ENCODE measurements around the gene ZNG1B. TPM values are rescaled to one million over a fixed set of nuclear protein-coding genes. Genes with fewer than 3 reads are reported as not detected.
"Not testable (repeated sequence)": the region's sequence is repeated elsewhere in the genome, so short reads cannot be mapped to it uniquely, and the experiment has no call there.

The ZNG1B gene
- total and polyA plus RNA-seq, 2 experiments from 2014 or later, result 37.8 to 73.5 TPM

GRCh38 chr2:113407446-113408099 lies 29.9 kb upstream of the ZNG1B start:
- Histone ChIP-seq H3K36me3 (ENCODE audit: low read depth) (no peaks in the 10 kb centered on the region), H3K9ac (no peak overlapping the region), H4K20me1 (ENCODE audit: insufficient read depth) (no peaks in the 10 kb centered on the region), H3K27ac (no peak overlapping the region), H2AFZ (no peak overlapping the region), H3K79me2 (ENCODE audit: insufficient read depth) (no peaks in the 10 kb centered on the region), H3K27me3 (replicated peaks; ENCODE audit: insufficient read depth) (no peaks in the 10 kb centered on the region), H3K9me2 (ENCODE audit: insufficient read depth) (no peaks in the 10 kb centered on the region), H3K4me3 (no peak overlapping the region), H3K4me2 (ENCODE audit: unreplicated experiment) (no peak overlapping the region), H3K4me1 (ENCODE audit: insufficient read depth) (no peaks in the 10 kb centered on the region), H3K9me3 (ENCODE audit: low read depth) (no peaks in the 10 kb centered on the region), H3F3A (ENCODE audit: insufficient read depth) (no peaks in the 10 kb centered on the region)
- DNase-seq, result peak; percentile 36
- 59 to 65% methylated on average over 3 of the region's 3 CpGs for WGBS, 2 experiments (ENCODE audit: low coverage in 1 of 2, low lambda C conversion rate in 2 of 2, missing lambda C conversion rate in 2 of 2)
- no peak for TF ChIP-seq EZH2phosphoT487 (IDR thresholded peaks at IDR 0.05; ENCODE audit: insufficient read depth, low read depth)
- no peak for TF ChIP-seq EZH2 (IDR thresholded peaks at IDR 0.05; ENCODE audit: insufficient read depth, poor library complexity, severe bottlenecking)
- in situ Hi-C loops (cut with MboI), result no loop called here

- H4K20me1 ChIP-seq (ENCODE audit: insufficient read depth); H3K4me3 ChIP-seq; H3K9me3 ChIP-seq (ENCODE audit: low read depth); H3F3A ChIP-seq (ENCODE audit: insufficient read depth); H3K36me3 ChIP-seq (ENCODE audit: low read depth); H3K9me2 ChIP-seq (ENCODE audit: insufficient read depth); H3K9ac ChIP-seq; in situ Hi-C loops (cut with MboI); H3K4me2 ChIP-seq (ENCODE audit: unreplicated experiment); H3K27ac ChIP-seq; H2AFZ ChIP-seq; H3K79me2 ChIP-seq (ENCODE audit: insufficient read depth); H3K4me1 ChIP-seq (ENCODE audit: insufficient read depth); H3K27me3 ChIP-seq (replicated peaks; ENCODE audit: insufficient read depth); DNase-seq: not testable (repeated sequence)
- WGBS, 2 experiments (ENCODE audit: low coverage in 1 of 2, low lambda C conversion rate in 2 of 2, missing lambda C conversion rate in 2 of 2), result 62 to 71% methylated on average over 1 of the region's 3 CpGs
Measured at GRCh38 chr2:113411725-113412352, 25.7 kb upstream of the ZNG1B start.

DNA sequence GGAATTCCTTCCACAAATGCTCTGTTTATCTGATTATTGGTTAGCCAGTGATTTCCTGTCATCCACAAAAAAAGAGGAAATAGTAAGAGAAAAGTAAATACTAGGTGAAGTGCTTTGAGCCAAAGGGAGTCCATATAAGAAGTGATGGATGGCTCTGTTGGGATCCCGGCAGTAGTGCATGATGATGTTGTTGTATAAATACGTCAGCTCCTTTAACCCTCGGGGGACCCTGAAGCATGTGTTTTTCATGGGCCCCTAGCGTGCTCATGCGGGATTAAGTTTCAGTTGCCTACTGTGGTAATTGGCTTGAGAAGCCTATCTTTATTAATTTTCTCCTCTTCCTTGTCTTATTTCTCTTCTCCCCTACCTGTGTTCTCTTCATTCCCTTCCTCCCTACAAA lies 24.7 kb upstream of the ZNG1B start:
- H3K4me3 ChIP-seq; in situ Hi-C loops (cut with MboI); DNase-seq; H3K36me3 ChIP-seq (ENCODE audit: low read depth); H3K79me2 ChIP-seq (ENCODE audit: insufficient read depth); H3K27me3 ChIP-seq (replicated peaks; ENCODE audit: insufficient read depth); H2AFZ ChIP-seq; H3F3A ChIP-seq (ENCODE audit: insufficient read depth); H3K9ac ChIP-seq; H3K4me2 ChIP-seq (ENCODE audit: unreplicated experiment); H3K4me1 ChIP-seq (ENCODE audit: insufficient read depth); H3K9me2 ChIP-seq (ENCODE audit: insufficient read depth); H3K9me3 ChIP-seq (ENCODE audit: low read depth); H4K20me1 ChIP-seq (ENCODE audit: insufficient read depth); H3K27ac ChIP-seq: not testable (repeated sequence)
- WGBS, 2 experiments (ENCODE audit: low coverage in 1 of 2, low lambda C conversion rate in 2 of 2, missing lambda C conversion rate in 2 of 2), result 29 to 37% methylated on average over 5 of the region's 5 CpGs

DNA sequence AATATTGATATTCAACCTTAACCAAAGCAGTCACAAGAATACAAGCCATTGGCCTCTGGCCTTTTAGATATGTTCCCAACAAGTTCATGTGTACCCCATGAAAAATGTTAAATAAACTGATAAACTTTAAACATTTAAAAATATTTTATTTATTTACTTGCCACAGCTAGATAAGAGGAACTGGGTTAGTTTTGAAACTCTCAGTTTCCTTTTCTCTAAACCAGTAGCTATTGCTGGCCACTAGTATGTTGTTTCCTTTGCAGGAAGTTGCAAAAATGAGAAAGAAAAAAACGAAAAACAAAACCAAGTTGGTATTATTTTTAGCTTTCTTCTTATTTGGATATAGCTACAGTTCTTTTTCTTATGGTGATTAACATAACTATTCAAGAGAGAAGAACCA lies 5.7 kb upstream of the ZNG1B start:
- 13 to 29% methylated on average over 1 of the region's 1 CpG for WGBS, 2 experiments (ENCODE audit: low coverage in 1 of 2, low lambda C conversion rate in 2 of 2, missing lambda C conversion rate in 2 of 2)
- H4K20me1 ChIP-seq (ENCODE audit: insufficient read depth); in situ Hi-C loops (cut with MboI); H3K9me2 ChIP-seq (ENCODE audit: insufficient read depth); H3K9ac ChIP-seq; H3K9me3 ChIP-seq (ENCODE audit: low read depth); DNase-seq; H3K79me2 ChIP-seq (ENCODE audit: insufficient read depth); H3K27ac ChIP-seq; H3K4me2 ChIP-seq (ENCODE audit: unreplicated experiment); H3K36me3 ChIP-seq (ENCODE audit: low read depth); H3K27me3 ChIP-seq (replicated peaks; ENCODE audit: insufficient read depth); H2AFZ ChIP-seq; H3K4me1 ChIP-seq (ENCODE audit: insufficient read depth); H3F3A ChIP-seq (ENCODE audit: insufficient read depth); H3K4me3 ChIP-seq: not testable (repeated sequence)

GRCh38 chr2:113433468-113433867 lies 4.0 kb upstream of the ZNG1B start:
- H4K20me1 ChIP-seq (ENCODE audit: insufficient read depth); H3K4me3 ChIP-seq; H3K27ac ChIP-seq; H3K9me3 ChIP-seq (ENCODE audit: low read depth); H3K4me2 ChIP-seq (ENCODE audit: unreplicated experiment); H3K9ac ChIP-seq; H3K79me2 ChIP-seq (ENCODE audit: insufficient read depth); in situ Hi-C loops (cut with MboI); H3K4me1 ChIP-seq (ENCODE audit: insufficient read depth); H3F3A ChIP-seq (ENCODE audit: insufficient read depth); H3K36me3 ChIP-seq (ENCODE audit: low read depth); H3K9me2 ChIP-seq (ENCODE audit: insufficient read depth); H2AFZ ChIP-seq; H3K27me3 ChIP-seq (replicated peaks; ENCODE audit: insufficient read depth); DNase-seq: not testable (repeated sequence)

DNA sequence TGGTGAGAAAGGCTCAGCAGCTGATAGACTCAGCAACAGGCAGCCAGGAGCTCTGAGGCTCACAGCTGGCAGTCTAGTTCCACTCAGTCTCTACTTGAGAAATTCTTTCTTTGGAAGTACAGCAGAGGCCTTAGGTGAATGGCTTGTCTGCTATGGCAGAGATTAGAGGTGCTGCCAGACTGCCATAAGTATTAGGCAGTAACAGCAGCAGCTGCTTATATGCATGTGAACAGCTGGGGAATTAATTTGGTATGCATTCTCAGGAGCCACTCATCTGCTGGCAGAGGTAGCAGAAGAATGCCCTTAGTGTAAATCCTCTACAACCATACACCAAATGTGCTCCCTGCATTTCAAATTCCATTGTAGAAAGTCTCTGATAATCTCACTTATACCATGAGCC lies 28.3 kb downstream of the ZNG1B start:
- H3K9me3 ChIP-seq (ENCODE audit: low read depth); H3K4me2 ChIP-seq (ENCODE audit: unreplicated experiment); H3K4me1 ChIP-seq (ENCODE audit: insufficient read depth); H3K27ac ChIP-seq; H3K79me2 ChIP-seq (ENCODE audit: insufficient read depth); H2AFZ ChIP-seq; H3K36me3 ChIP-seq (ENCODE audit: low read depth); H4K20me1 ChIP-seq (ENCODE audit: insufficient read depth); in situ Hi-C loops (cut with MboI); H3K27me3 ChIP-seq (replicated peaks; ENCODE audit: insufficient read depth); H3F3A ChIP-seq (ENCODE audit: insufficient read depth); H3K9me2 ChIP-seq (ENCODE audit: insufficient read depth); H3K4me3 ChIP-seq; DNase-seq; H3K9ac ChIP-seq: not testable (repeated sequence)

- H3K9me2 ChIP-seq (ENCODE audit: insufficient read depth); H3K9me3 ChIP-seq (ENCODE audit: low read depth); H3K4me1 ChIP-seq (ENCODE audit: insufficient read depth); H3K79me2 ChIP-seq (ENCODE audit: insufficient read depth); H3K4me3 ChIP-seq; H3K27me3 ChIP-seq (replicated peaks; ENCODE audit: insufficient read depth); H3K9ac ChIP-seq; DNase-seq; H3K36me3 ChIP-seq (ENCODE audit: low read depth); in situ Hi-C loops (cut with MboI); H3F3A ChIP-seq (ENCODE audit: insufficient read depth); H4K20me1 ChIP-seq (ENCODE audit: insufficient read depth); H2AFZ ChIP-seq; H3K27ac ChIP-seq; H3K4me2 ChIP-seq (ENCODE audit: unreplicated experiment): not testable (repeated sequence)
- 91 to 96% methylated on average over 15 to 23 of the region's 24 CpGs for WGBS, 2 experiments (ENCODE audit: low coverage in 1 of 2, low lambda C conversion rate in 2 of 2, missing lambda C conversion rate in 2 of 2)
Measured at GRCh38 chr2:113476688-113477368, 39.3 kb downstream of the ZNG1B start.

Data from GM23248 (cell line).